ENCODE results near the gene ZNF557. TPM values are rescaled to one million over a fixed set of nuclear protein-coding genes. Genes with fewer than 3 reads are reported as not detected.

The ZNF557 gene
- total RNA-seq, 1 donor from 2014 or later = 8.2 TPM

DNA sequence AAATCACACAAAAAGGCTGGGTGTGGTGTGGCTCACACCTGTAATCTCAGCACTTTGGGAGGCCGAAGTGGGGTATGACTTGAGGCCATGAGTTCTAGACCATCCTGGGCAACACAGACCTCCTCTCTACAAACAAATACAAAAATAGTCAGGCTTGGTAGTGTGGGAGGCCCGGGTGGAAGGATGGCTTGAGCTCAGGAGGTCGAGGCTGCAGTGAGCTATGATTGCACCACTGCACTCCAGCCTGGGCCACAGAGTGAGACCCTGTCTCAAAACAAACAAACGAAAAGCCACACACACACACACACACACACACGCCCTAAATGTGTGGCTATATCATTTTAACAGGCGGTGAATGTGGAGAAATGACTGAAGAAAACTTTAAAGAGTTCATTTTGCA, 904 bp upstream of the ZNF557 start:
- Mint-ChIP-seq H3K27ac (ENCODE audit: unreplicated experiment) (peak overlapping the region; percentile 92), H3K27me3 (ENCODE audit: low read depth) (no peaks in the 10 kb centered on the region), H3K4me3 (ENCODE audit: unreplicated experiment) (peak overlapping the region; percentile 94), H3K4me1 (ENCODE audit: low read depth) (peaks cover 24% of the 10 kb centered on the region), H3K36me3 (ENCODE audit: low read depth) (peaks cover 14% of the 10 kb centered on the region), H3K9me3 (ENCODE audit: low read depth) (no peaks in the 10 kb centered on the region)
- TF ChIP-seq, protein P1, sequence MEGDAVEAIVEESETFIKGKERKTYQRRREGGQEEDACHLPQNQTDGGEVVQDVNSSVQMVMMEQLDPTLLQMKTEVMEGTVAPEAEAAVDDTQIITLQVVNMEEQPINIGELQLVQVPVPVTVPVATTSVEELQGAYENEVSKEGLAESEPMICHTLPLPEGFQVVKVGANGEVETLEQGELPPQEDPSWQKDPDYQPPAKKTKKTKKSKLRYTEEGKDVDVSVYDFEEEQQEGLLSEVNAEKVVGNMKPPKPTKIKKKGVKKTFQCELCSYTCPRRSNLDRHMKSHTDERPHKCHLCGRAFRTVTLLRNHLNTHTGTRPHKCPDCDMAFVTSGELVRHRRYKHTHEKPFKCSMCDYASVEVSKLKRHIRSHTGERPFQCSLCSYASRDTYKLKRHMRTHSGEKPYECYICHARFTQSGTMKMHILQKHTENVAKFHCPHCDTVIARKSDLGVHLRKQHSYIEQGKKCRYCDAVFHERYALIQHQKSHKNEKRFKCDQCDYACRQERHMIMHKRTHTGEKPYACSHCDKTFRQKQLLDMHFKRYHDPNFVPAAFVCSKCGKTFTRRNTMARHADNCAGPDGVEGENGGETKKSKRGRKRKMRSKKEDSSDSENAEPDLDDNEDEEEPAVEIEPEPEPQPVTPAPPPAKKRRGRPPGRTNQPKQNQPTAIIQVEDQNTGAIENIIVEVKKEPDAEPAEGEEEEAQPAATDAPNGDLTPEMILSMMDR (IDR thresholded peaks at IDR 0.05) = no peak
- no peak for DNase-seq (ENCODE audit: low spot score)

DNA sequence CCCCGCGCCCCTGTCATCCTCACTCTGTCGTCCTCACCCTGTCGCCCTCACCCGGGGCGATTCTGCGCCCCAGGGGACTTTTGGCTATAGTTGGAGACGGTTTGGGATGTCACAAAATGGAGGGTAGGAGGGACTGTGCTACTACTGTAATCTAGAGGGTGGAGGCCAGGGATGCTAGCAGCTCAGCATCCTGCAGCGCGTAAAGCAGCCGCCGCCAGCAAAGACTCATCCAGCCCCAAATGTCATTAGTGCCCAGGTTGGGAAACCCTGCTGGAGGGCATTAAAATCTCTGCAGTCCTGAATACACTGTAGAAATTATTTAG, 362 bp downstream of the ZNF557 start:
- Mint-ChIP-seq H3K4me3 (ENCODE audit: unreplicated experiment) (peak overlapping the region; percentile 94), H3K27ac (ENCODE audit: unreplicated experiment) (peak overlapping the region; percentile 92), H3K9me3 (ENCODE audit: low read depth) (no peaks in the 10 kb centered on the region), H3K4me1 (ENCODE audit: low read depth) (peaks cover 24% of the 10 kb centered on the region), H3K36me3 (ENCODE audit: low read depth) (peaks cover 21% of the 10 kb centered on the region), H3K27me3 (ENCODE audit: low read depth) (no peaks in the 10 kb centered on the region)
- DNase-seq (ENCODE audit: low spot score) = no peak
- TF ChIP-seq, protein P1 (IDR thresholded peaks at IDR 0.05) = no peak

DNA sequence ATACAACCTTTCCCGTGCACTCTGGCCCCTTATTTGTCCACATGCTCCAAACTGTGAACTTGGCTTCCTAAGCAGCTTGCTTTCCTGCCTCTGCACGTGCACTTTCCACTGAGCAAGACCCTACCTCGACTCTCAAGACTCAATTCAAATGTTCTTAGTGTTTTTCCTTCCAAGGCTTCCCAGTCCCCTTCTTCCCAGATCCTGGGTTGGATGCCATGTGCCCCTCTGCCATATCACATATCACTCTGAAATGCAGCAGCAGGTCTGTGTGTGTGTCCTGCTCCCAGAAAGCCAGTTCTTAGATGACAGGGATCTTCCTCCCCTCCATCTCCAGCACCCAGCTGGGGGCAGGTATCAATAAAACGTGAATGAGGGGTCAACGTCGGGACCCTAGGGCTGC, 3.0 kb downstream of the ZNF557 start:
- peaks cover 44% of the 10 kb centered on the region for H3K36me3 Mint-ChIP-seq (ENCODE audit: low read depth)
- H3K4me3 Mint-ChIP-seq (ENCODE audit: unreplicated experiment) = no peak overlapping the region
- H3K27ac Mint-ChIP-seq (ENCODE audit: unreplicated experiment) = no peak overlapping the region
- peaks cover 12% of the 10 kb centered on the region for H3K9me3 Mint-ChIP-seq (ENCODE audit: low read depth)
- H3K27me3 Mint-ChIP-seq (ENCODE audit: low read depth) = no peaks in the 10 kb centered on the region
- DNase-seq (ENCODE audit: low spot score) = no peak
- H3K4me1 Mint-ChIP-seq (ENCODE audit: low read depth) = peaks cover 22% of the 10 kb centered on the region
- TF ChIP-seq, protein P1 (IDR thresholded peaks at IDR 0.05) = no peak

DNA sequence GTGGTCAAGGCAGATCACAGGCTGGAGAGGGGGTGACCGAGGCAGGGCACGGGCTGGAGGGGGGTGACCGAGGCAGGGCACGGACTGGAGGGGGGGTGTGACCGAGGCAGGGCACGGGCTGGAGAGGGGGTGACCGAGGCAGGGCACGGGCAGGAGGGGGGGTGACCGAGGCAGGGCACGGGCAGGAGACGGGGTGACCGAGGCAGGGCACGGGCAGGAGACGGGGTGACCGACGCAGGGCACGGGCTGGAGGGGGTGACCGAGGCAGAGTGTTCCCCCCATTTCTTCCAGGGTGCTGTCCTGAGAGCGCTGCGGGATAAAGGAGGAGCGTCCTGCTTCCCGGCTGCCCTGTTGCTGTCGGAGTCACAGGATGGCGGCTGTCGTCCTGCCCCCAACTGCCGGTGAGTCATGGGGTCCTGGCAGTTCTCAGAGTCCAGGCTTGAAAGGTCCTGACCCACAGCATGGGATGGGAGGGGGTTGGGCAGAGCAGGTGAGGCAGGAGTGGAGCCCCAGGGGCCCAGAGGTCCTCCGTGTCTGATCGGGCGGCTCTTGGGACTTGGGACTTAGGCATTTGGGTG, 5.3 kb downstream of the ZNF557 start:
- no peak overlapping the region for H3K4me3 Mint-ChIP-seq (ENCODE audit: unreplicated experiment)
- peaks cover 7% of the 10 kb centered on the region for H3K4me1 Mint-ChIP-seq (ENCODE audit: low read depth)
- H3K9me3 Mint-ChIP-seq (ENCODE audit: low read depth) = peaks cover 29% of the 10 kb centered on the region
- TF ChIP-seq, protein P1 (IDR thresholded peaks at IDR 0.05) = no peak
- DNase-seq (ENCODE audit: low spot score) = no peak
- no peaks in the 10 kb centered on the region for H3K27me3 Mint-ChIP-seq (ENCODE audit: low read depth)
- no peak overlapping the region for H3K27ac Mint-ChIP-seq (ENCODE audit: unreplicated experiment)
- H3K36me3 Mint-ChIP-seq (ENCODE audit: low read depth) = peaks cover 65% of the 10 kb centered on the region

DNA sequence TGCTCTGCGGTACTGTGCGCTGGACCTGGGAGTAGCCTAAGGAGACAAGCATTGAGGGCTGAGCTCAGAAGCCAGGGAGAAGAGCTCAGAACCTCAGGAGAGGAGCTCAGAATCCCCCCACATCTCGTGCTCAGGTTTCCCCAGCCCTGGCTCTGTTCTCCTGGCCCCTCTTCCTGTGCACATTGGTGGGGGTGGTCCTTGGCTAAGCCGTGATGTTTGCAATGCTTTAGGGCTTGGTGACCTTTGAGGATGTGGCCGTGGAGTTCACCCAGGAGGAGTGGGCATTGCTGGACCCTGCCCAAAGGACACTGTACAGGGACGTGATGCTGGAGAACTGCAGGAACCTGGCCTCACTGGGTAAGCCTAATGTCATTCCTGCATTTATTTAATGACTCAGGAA, 6.6 kb downstream of the ZNF557 start:
- Mint-ChIP-seq H3K27me3 (ENCODE audit: low read depth) (no peaks in the 10 kb centered on the region), H3K27ac (ENCODE audit: unreplicated experiment) (no peak overlapping the region), H3K4me3 (ENCODE audit: unreplicated experiment) (no peak overlapping the region), H3K36me3 (ENCODE audit: low read depth) (peaks cover 76% of the 10 kb centered on the region), H3K9me3 (ENCODE audit: low read depth) (peaks cover 37% of the 10 kb centered on the region), H3K4me1 (ENCODE audit: low read depth) (peaks cover 3% of the 10 kb centered on the region)
- TF ChIP-seq, protein P1 (IDR thresholded peaks at IDR 0.05) = no peak
- no peak for DNase-seq (ENCODE audit: low spot score)

Measured in chondrocyte (in vitro differentiated cells).